GM23338 (cell line): ENCODE results near the gene YPEL1. TPM values are rescaled to one million over a fixed set of nuclear protein-coding genes. Genes with fewer than 3 reads are reported as not detected.

ENCODE experiments used
- ATAC-seq: fragments of 200-7000 bp; cut with Tn5 transposase; 3 replicates; pipeline ENCODE4 v1.9.1; 2020
- DNase-seq: peaks from one replicate; pipeline ENCODE4 v3.0.0-alpha.2; 2015; ENCODE audit warnings: low spot score
- H2AFZ ChIP-seq: fragments of 200-600 bp; sonication (generic); 2 replicates; pipeline ENCODE4 v1.8.0; 2016; ENCODE audit warnings: antibody characterized with exemption, mild to moderate bottlenecking, moderate library complexity
- H3F3A ChIP-seq: fragments of 200-600 bp; sonication (generic); replicated peaks from 2 replicates; pipeline ENCODE4 v1.8.0; 2017; ENCODE audit warnings: antibody characterized with exemption, mixed run types, low read depth
- H3K27ac ChIP-seq: fragments of 200-600 bp; sonication (generic); 2 replicates; pipeline ENCODE4 v1.6.1; 2016; ENCODE audit warnings: low read depth
- H3K27me3 ChIP-seq: fragments of 200-600 bp; sonication (generic); 2 replicates; pipeline ENCODE4 v1.8.0; 2016; ENCODE audit warnings: mild to moderate bottlenecking, mixed run types, moderate library complexity; ENCODE audit not compliant: insufficient read depth
- H3K36me3 ChIP-seq: fragments of 200-600 bp; sonication (generic); 2 replicates; pipeline ENCODE4 v1.8.0; 2016; ENCODE audit warnings: mild to moderate bottlenecking; ENCODE audit not compliant: insufficient read depth
- H3K4me1 ChIP-seq: fragments of 200-600 bp; sonication (generic); 2 replicates; pipeline ENCODE4 v1.8.0; 2016; ENCODE audit warnings: mild to moderate bottlenecking, moderate library complexity; ENCODE audit not compliant: insufficient read depth
- H3K4me2 ChIP-seq: fragments of 200-600 bp; sonication (generic); 2 replicates; pipeline ENCODE4 v1.7.1; 2017; ENCODE audit warnings: mixed run types
- H3K4me3 ChIP-seq: fragments of 200-600 bp; sonication (generic); 2 replicates; pipeline ENCODE4 v1.6.1; 2016; ENCODE audit warnings: mixed run types
- H3K79me2 ChIP-seq: fragments of 200-600 bp; sonication (generic); replicated peaks from 2 replicates; pipeline ENCODE4 v1.8.0; 2017; ENCODE audit warnings: mild to moderate bottlenecking; ENCODE audit not compliant: insufficient read depth
- H3K9me2 ChIP-seq: fragments of 200-600 bp; sonication (generic); 2 replicates; pipeline ENCODE4 v1.8.0; 2017; ENCODE audit not compliant: insufficient read depth
- H4K20me1 ChIP-seq: fragments of 200-600 bp; sonication (generic); replicated peaks from 2 replicates; pipeline ENCODE4 v1.8.0; 2017; ENCODE audit warnings: mild to moderate bottlenecking; ENCODE audit not compliant: insufficient read depth
- H3K27ac Mint-ChIP-seq: 2 replicates; pipeline ENCODE4 v1.8.0; 2020; ENCODE audit warnings: inconsistent platforms, mild to moderate bottlenecking, moderate library complexity, mixed read lengths
- H3K27me3 Mint-ChIP-seq: 3 replicates; pipeline ENCODE4 v1.8.0; 2022; ENCODE audit warnings: low read depth, mild to moderate bottlenecking, moderate library complexity, mixed read lengths, inconsistent platforms; ENCODE audit not compliant: insufficient read depth, poor library complexity
- H3K36me3 Mint-ChIP-seq: 3 replicates; pipeline ENCODE4 v1.8.0; 2021; ENCODE audit warnings: low read depth, mild to moderate bottlenecking, inconsistent platforms, moderate library complexity, mixed read lengths
- H3K4me1 Mint-ChIP-seq: 3 replicates; pipeline ENCODE4 v1.8.0; 2020; ENCODE audit warnings: mild to moderate bottlenecking, inconsistent platforms, mixed read lengths
- H3K4me3 Mint-ChIP-seq: 3 replicates; pipeline ENCODE4 v1.8.0; 2021; ENCODE audit warnings: moderate library complexity, mild to moderate bottlenecking, inconsistent platforms, mixed read lengths
- H3K9me3 Mint-ChIP-seq: 3 replicates; pipeline ENCODE4 v1.8.0; 2020; ENCODE audit warnings: moderate library complexity, mild to moderate bottlenecking, inconsistent platforms, mixed read lengths
- ETS1 ChIP-seq: IDR thresholded peaks from 2 replicates; pipeline ENCODE4 v1.6.1; 2016; ENCODE audit warnings: antibody characterized with exemption
- EZH2phosphoT487 ChIP-seq: fragments of 200-600 bp; sonication (generic); IDR thresholded peaks from one replicate; pipeline ENCODE4 v1.8.1; 2018; ENCODE audit warnings: antibody characterized with exemption; ENCODE audit not compliant: unreplicated experiment
- JUNB ChIP-seq: IDR thresholded peaks from one replicate; pipeline ENCODE4 v1.6.1; 2016; ENCODE audit warnings: antibody characterized with exemption; ENCODE audit not compliant: unreplicated experiment
- NANOG ChIP-seq: IDR thresholded peaks from 2 replicates; pipeline ENCODE4 v1.6.1; 2016; ENCODE audit warnings: antibody characterized with exemption, borderline replicate concordance
- ZNF331 ChIP-seq: fragments of 250-450 bp; sonication (Bioruptor Pico); IDR thresholded peaks from 2 replicates; pipeline ENCODE4 v1.5.0; 2020; ENCODE audit warnings: low read depth, mild to moderate bottlenecking, moderate library complexity
- ZNF462 ChIP-seq: fragments of 250-450 bp; sonication (Bioruptor Pico); IDR thresholded peaks from 2 replicates; pipeline ENCODE4 v1.5.0; 2020; ENCODE audit warnings: mild to moderate bottlenecking, moderate library complexity
- polyA plus RNA-seq: library from polyadenylated mRNA; unstranded; fragments of >200 nt; fragmentation: Nextera tagmentation; extraction: Ambion mirVana; gene quantifications from 2 replicates; pipeline ENCODE4 v1.2.1, GENCODE V29; 2016
- total RNA-seq: library from RNA; depleted of rRNA; stranded (reverse); fragments of >200 nt; shearing (Covaris generic); gene quantifications from 2 replicates; pipeline ENCODE4 v1.2.3, GENCODE V29; 2014

Gene YPEL1
- total and polyA plus RNA-seq, 2 experiments from 2014 or later, result 4.4 to 6.0 TPM

- H4K20me1 ChIP-seq, result peaks cover 9% of the 10 kb centered on the region; the same call in 1 of the 2 replicates
- 0 out of 2 replicates have a peak, but pooled peaks cover 4% of the 10 kb centered on the region for H3K36me3 ChIP-seq
- Mint-ChIP-seq H3K27ac (no peak overlapping the region), H3K9me3 (no peaks in the 10 kb centered on the region), H3K4me1 (no peaks in the 10 kb centered on the region), H3K27me3 (peaks cover 8% of the 10 kb centered on the region), H3K4me3 (no peak overlapping the region), H3K36me3 (peaks cover 18% of the 10 kb centered on the region)
- no peak for TF ChIP-seq ETS1
- no peak for TF ChIP-seq JUNB
- no peaks in the 10 kb centered on the region for H3K9me2 ChIP-seq
- DNase-seq (no peak), ATAC-seq (no peak)
- no peaks in the 10 kb centered on the region for H3K27me3 ChIP-seq
- H3F3A ChIP-seq, result no peaks in the 10 kb centered on the region
- no peak overlapping the region for H3K27ac ChIP-seq
- H3K4me1 ChIP-seq, result no peaks in the 10 kb centered on the region
- no peaks in the 10 kb centered on the region for H3K79me2 ChIP-seq
- no peak overlapping the region for H2AFZ ChIP-seq
- no peak overlapping the region for H3K4me2 ChIP-seq
- no peak overlapping the region for H3K4me3 ChIP-seq
Observed at GRCh38 chr22:21687685-21688259, 47.8 kb downstream of the YPEL1 start.

GRCh38 chr22:21686634-21687393, 48.8 kb downstream of the YPEL1 start:
- peaks cover 9% of the 10 kb centered on the region; the same call in 1 of the 2 replicates for H4K20me1 ChIP-seq
- ATAC-seq (no peak), DNase-seq (no peak)
- H3K27me3 ChIP-seq, result no peaks in the 10 kb centered on the region
- Mint-ChIP-seq H3K4me3 (no peak overlapping the region), H3K27ac (no peak overlapping the region), H3K4me1 (no peaks in the 10 kb centered on the region), H3K27me3 (peaks cover 9% of the 10 kb centered on the region), H3K9me3 (no peaks in the 10 kb centered on the region), H3K36me3 (peaks cover 16% of the 10 kb centered on the region)
- H3K79me2 ChIP-seq, result no peaks in the 10 kb centered on the region
- H3K9me2 ChIP-seq, result no peaks in the 10 kb centered on the region
- H2AFZ ChIP-seq, result no peak overlapping the region
- H3K4me2 ChIP-seq, result no peak overlapping the region
- H3K27ac ChIP-seq, result no peak overlapping the region
- H3K4me1 ChIP-seq, result no peaks in the 10 kb centered on the region
- no peaks in the 10 kb centered on the region for H3F3A ChIP-seq
- TF ChIP-seq ZNF331 (no peak), NANOG (no peak), EZH2phosphoT487 (no peak), ZNF462 (no peak)
- H3K36me3 ChIP-seq, result 0 out of 2 replicates have a peak, but pooled peaks cover 4% of the 10 kb centered on the region
- no peak overlapping the region for H3K4me3 ChIP-seq
